Aorta (tissue), 5 donors: Measurements from ENCODE around the gene BIN2. TPM values are rescaled to one million over a fixed set of nuclear protein-coding genes. Genes with fewer than 3 reads are reported as not detected.
"Not testable (repeated sequence)": the region's sequence is repeated elsewhere in the genome, so short reads cannot be mapped to it uniquely, and the experiment has no call there.

Source experiments
- ATAC-seq: fragments of 200-7000 bp; cut with Tn5 transposase; one replicate; pipeline ENCODE4 v1.9.1; 2022; ENCODE audit warnings: moderate library complexity; ENCODE audit not compliant: low FRiP score
- DNase-seq, 2 donors: peaks; one replicate each; pipeline ENCODE4 v3.0.0-alpha.2; 2020
- H3K27ac ChIP-seq, 2 donors: one replicate each; pipeline ENCODE4 v1.5.1; 2013; ENCODE audit warnings: low read length in 2 of 2, mild to moderate bottlenecking in 2 of 2, moderate library complexity in 2 of 2, control low read depth in 1 of 2, inconsistent platforms in 1 of 2, low read depth in 1 of 2
- H3K27me3 ChIP-seq, 2 donors: one replicate each; pipeline ENCODE4 v1.6.1; 2013; ENCODE audit warnings: control low read depth in 1 of 2, low read length in 1 of 2, mild to moderate bottlenecking in 1 of 2, moderate library complexity in 1 of 2; ENCODE audit not compliant: insufficient read depth in 2 of 2, control insufficient read depth in 1 of 2
- H3K36me3 ChIP-seq, 2 donors: one replicate each; pipeline ENCODE4 v1.6.1; 2013; ENCODE audit warnings: control low read depth in 1 of 2, low read length in 1 of 2, mild to moderate bottlenecking in 1 of 2; ENCODE audit not compliant: insufficient read depth in 2 of 2, control insufficient read depth in 1 of 2
- H3K4me1 ChIP-seq, 2 donors: one replicate each; pipeline ENCODE4 v1.6.1; 2013; ENCODE audit warnings: low read length in 2 of 2, control low read depth in 1 of 2, mild to moderate bottlenecking in 1 of 2, moderate library complexity in 1 of 2; ENCODE audit not compliant: insufficient read depth in 2 of 2, control insufficient read depth in 1 of 2
- H3K4me3 ChIP-seq, 2 donors: one replicate each; pipeline ENCODE4 v1.5.1; 2013; ENCODE audit warnings: low read length in 2 of 2, control low read depth in 1 of 2, mild to moderate bottlenecking in 1 of 2
- H3K9me3 ChIP-seq: one replicate; pipeline ENCODE4 v1.6.1; 2013; ENCODE audit warnings: mild to moderate bottlenecking, low read length; ENCODE audit not compliant: control insufficient read depth
- WGBS, 2 donors: extraction: QIAGEN DNeasy Blood & Tissue Kit; methylation state at CpG; one replicate each; pipeline ENCODE4 v1.1.7; 2013; 5-methylcytosine and 5-hydroxymethylcytosine counted together
- intact Hi-C, 2 donors: fragments of 100-400 bp; cut with DNase I; formaldehyde crosslinking; loops; one replicate each; pipeline versions ENCODE4 v1.14.2 to v1.15.0; 2022
- polyA plus RNA-seq, 2 donors: library from polyadenylated mRNA; stranded (reverse); fragments of 200-250 nt; gene quantifications; one replicate each; pipeline ENCODE4 v1.2.3, GENCODE V29; 2013
- total RNA-seq, 2 donors: library from RNA; stranded (reverse); fragmentation: NEBNext Ultra II Directional; extraction: Animal tissue kit (Norgen Biotek cat#: 25700); gene quantifications; one replicate each; pipeline ENCODE4 v1.2.1, GENCODE V29; 2021
- donor health status: healthy with polysubstance abuse.
- donor health status: Bipolar disorder and iron deficiency.
- donor health status: DM: no; HTN: no; CAD: no.
- donor health status: DM: no; HTN: no; CAD: no.
- donor health status: DM: yes; HTN: yes; CAD: no.

The BIN2 gene
- total and polyA plus RNA-seq, 4 donors: 1.4 to 11.7 (median 7.0) TPM

DNA sequence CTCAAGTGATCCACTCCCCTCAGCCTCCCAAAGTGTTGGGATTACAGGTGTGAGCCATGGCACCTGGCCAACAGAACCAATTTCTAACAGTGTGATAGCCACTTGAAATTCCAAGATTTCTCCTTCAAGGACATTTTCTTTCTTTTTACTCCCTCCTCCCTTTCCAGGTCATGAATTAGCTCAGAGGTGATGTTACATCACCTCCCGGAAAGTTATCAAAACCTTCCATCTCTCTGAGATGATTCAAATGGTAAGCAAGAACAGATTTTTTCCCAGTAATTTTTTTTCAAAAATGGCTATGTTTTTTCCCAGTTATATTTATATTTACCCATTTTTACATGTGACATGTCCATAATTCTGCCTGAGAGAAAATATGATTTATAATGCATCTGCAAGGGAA lies 38.1 kb downstream of the BIN2 start:
- intact Hi-C loops: no loop called here
- Histone ChIP-seq H3K4me3 (no peak overlapping the region), H3K27me3 (no peaks in the 10 kb centered on the region), H3K36me3 (no peaks in the 10 kb centered on the region), H3K27ac (no peak overlapping the region), H3K4me1 (no peaks in the 10 kb centered on the region), H3K9me3 (no peaks in the 10 kb centered on the region)
- no peak for ATAC-seq
- WGBS, 2 donors: 91 to 92% methylated on average over 1 of the region's 1 CpG
- no peak for DNase-seq

DNA sequence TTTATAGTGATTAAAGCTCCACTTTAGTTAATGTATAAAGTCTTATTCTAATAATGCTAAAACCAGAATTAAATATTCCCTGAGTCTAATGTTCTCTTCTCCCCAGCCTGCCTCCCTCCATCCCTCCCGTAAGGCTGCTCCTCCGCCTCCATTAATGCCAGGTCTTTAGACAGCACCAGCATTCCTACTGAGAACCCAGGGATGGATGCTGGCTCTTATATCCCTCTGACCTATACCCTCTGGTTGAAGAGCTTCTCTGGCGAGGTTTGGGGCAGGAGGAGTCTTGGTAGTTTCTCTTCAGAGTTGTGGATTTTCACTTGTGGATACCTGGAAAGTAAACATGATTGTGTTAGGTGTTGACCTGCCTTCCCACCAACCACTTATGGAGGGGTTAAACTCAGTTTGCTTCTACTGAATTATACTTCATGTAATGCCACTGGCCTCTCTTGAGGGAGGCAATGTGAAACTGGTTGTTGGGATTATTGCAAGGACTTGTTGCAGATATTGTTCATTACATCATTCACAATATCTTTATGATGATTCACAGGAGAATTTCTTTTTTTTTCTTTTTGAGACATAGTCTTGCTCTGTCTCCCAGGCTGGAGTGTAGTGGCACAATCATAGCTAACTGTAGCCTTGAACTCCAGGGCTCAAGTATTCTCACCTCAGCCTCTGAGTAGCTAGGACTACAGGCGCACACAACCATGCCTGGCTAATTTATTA lies 42.6 kb downstream of the BIN2 start:
- no peak overlapping the region for H3K4me3 ChIP-seq
- no peaks in the 10 kb centered on the region for H3K4me1 ChIP-seq
- intact Hi-C loops: no loop called here
- WGBS, 2 donors: 75 to 88% methylated on average over 4 of the region's 4 CpGs
- H3K36me3 ChIP-seq: no peaks in the 10 kb centered on the region
- ATAC-seq: no peak
- no peak for DNase-seq
- H3K27ac ChIP-seq: no peak overlapping the region
- no peaks in the 10 kb centered on the region for H3K27me3 ChIP-seq
- no peaks in the 10 kb centered on the region for H3K9me3 ChIP-seq

- intact Hi-C loops: no loop called here
- Histone ChIP-seq H3K36me3 (no peaks in the 10 kb centered on the region), H3K27ac (no peak overlapping the region), H3K4me1 (no peaks in the 10 kb centered on the region), H3K27me3 (no peaks in the 10 kb centered on the region), H3K9me3 (no peaks in the 10 kb centered on the region), H3K4me3 (no peak overlapping the region)
- ATAC-seq (no peak), DNase-seq (peak in 1 of 2 donors; percentile 15)
- WGBS, 2 donors: 63 to 74% methylated on average over 1 of the region's 1 CpG
Measured at GRCh38 chr12:51275088-51275487, 48.9 kb downstream of the BIN2 start.

DNA sequence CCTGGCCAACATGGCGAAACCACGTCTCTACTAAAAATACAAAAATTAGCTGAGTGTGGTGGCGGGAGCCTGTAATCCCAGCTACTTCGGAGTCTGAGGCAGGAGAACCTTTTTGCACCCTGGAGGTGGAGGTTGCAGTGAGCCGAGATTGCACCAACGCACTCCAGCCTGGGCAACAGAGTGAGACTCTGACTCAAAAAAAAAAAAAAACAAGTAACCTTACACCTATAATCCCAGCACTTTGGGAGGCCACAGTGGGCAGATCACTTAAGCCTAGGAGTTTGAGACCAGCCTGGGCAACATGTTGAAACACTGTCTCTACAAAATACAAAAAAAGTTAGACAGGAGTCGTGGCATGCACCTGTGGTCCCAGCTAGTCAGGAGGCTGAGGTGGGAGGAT lies 51.2 kb downstream of the BIN2 start:
- H3K36me3 ChIP-seq, ATAC-seq, intact Hi-C loops, H3K9me3 ChIP-seq, H3K4me3 ChIP-seq, H3K27ac ChIP-seq, H3K4me1 ChIP-seq, DNase-seq, H3K27me3 ChIP-seq: not testable (repeated sequence)
- WGBS, 2 donors: 92 to 93% methylated on average over 7 of the region's 7 CpGs

DNA sequence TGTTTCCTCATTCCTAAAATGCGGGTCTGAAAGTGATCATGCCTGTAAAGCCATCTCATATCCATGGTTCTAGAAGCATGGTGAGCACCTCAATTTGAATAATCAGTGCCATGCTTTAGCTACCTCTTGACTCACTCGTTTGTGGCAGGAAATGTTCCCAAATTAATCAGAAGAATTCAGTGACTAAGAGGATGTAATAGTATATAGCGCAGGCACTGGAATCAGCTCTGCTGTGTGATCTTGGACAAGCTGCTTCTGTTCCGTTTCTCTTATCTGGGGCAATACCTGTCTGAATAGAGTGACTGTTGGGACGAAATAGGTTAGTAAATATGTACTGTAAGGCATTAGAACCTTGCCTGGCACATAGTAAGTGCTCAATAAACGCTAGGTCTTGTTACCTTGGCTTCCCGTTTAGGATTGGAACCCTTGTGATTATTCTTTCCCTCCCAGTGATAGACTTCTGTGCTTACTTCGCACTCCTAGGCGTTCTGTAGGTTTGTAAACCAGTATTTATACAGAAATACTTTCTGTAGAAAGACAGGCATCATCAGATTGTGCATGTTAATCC lies 52.9 kb downstream of the BIN2 start:
- 45 to 51% methylated on average over 9 of the region's 9 CpGs for WGBS, 2 donors
- intact Hi-C loops: no loop called here
- Histone ChIP-seq H3K27ac (no peak overlapping the region), H3K36me3 (no peaks in the 10 kb centered on the region), H3K4me1 (no peaks in the 10 kb centered on the region), H3K9me3 (no peaks in the 10 kb centered on the region), H3K27me3 (no peaks in the 10 kb centered on the region), H3K4me3 (peak overlapping the region in 1 of 2 donors; percentile 87)
- ATAC-seq (peak; percentile 30), DNase-seq (no peak)

DNA sequence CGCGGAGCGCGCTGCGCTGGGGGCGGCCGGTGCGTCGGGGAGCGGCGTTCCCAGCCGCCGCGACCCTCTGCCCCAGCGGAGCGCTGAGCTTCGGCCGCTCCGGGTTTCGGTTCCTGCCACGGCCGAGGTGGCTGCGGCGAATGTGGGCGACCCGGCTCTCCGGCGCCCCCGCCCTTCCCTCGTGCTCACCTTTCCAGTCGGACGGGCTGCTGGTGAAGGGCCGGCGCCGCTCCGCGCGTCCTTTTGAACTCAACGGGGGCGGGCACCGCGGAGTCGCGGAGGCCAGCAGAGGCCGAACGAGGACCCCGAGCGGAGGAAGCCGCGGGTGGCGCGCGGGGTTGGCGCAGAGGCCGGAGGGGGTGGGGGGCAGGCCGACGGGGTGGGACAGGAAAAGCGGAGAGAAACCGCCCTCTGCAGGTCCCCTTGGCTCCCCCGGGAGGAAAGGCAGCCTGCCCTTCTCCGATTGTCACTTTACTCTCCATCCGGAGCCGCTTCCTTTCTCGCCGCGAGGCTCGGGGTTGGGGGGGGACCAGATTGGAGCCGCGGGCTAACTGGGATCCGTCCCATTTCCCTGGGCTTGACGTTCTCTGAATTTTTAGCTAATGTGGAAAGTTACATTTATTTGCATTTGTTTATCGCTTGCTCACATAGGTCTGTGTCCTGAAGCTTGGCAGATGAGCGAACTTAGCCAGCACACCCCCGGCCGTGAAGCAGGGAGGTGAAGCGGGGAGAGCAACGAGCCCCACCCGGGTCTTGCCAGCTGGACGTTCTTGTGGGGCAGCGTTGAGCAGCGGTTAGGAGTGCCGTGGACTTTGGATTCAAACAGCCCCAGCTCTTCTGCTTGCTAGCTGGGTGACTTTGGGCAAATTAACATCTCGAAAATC lies 53.7 kb downstream of the BIN2 start, which contains the start of gene SMAGP:
Gene SMAGP (minus strand): TSS at position 349 of the 884 bp plus-strand sequence. CDS start 1,137 bp downstream, outside the sequence.
- peak within 1 kb of the TSS; percentile 37 to 87 for H3K4me3 ChIP-seq
- intact Hi-C loops: no loop called here
- no peaks in the 10 kb centered on the region for H3K4me1 ChIP-seq
- no peak within 1 kb of the TSS for H3K27ac ChIP-seq
- H3K27me3 ChIP-seq: no peaks in the 10 kb centered on the region
- H3K36me3 ChIP-seq: no peaks in the 10 kb centered on the region
- peak; percentile 63 to 84 for DNase-seq
- 0 to 1% methylated on average over 72 to 83 of the region's 83 CpGs for WGBS, 2 donors
- ATAC-seq: peak; percentile 77
- H3K9me3 ChIP-seq: no peaks in the 10 kb centered on the region

GRCh38 chr12:51269174-51270066 lies 54.6 kb downstream of the BIN2 start:
- H3K36me3 ChIP-seq: no peaks in the 10 kb centered on the region
- no peak overlapping the region for H3K27ac ChIP-seq
- ATAC-seq (peak; percentile 37), DNase-seq (peak; percentile 46 to 77)
- no peaks in the 10 kb centered on the region for H3K4me1 ChIP-seq
- intact Hi-C loops: loop anchor here in 1 of 2 donors (5.0 kb wide), 1 partner anchor 73 kb away; no protein-coding TSS in a partner anchor
- H3K27me3 ChIP-seq: no peaks in the 10 kb centered on the region
- WGBS, 2 donors: 14 to 15% methylated on average over 54 to 59 of the region's 59 CpGs
- H3K9me3 ChIP-seq: no peaks in the 10 kb centered on the region
- peak overlapping the region; percentile 37 to 87 for H3K4me3 ChIP-seq

- H3K36me3 ChIP-seq: no peaks in the 10 kb centered on the region
- no peaks in the 10 kb centered on the region for H3K9me3 ChIP-seq
- no peaks in the 10 kb centered on the region for H3K4me1 ChIP-seq
- ATAC-seq (no peak), DNase-seq (no peak)
- no peaks in the 10 kb centered on the region for H3K27me3 ChIP-seq
- no peak overlapping the region for H3K4me3 ChIP-seq
- intact Hi-C loops: loop anchor here in 1 of 2 donors (5.0 kb wide), 1 partner anchor 77 kb away; no protein-coding TSS in a partner anchor
- no peak overlapping the region for H3K27ac ChIP-seq
Measured at GRCh38 chr12:51265024-51265423, 59.0 kb downstream of the BIN2 start.
